HAP-1 (cell line): ENCODE data around the gene DGKG.

Source experiments
- DNase-seq, 2 experiments: peaks; one replicate each; pipeline ENCODE4 v3.0.0-alpha.2; 2016 to 2020; ENCODE audit warnings: low spot score in 2 of 2
- H3K27me3 ChIP-seq: fragments of 250-450 bp; sonication (Bioruptor Pico); 2 replicates; pipeline ENCODE4 v1.5.1; 2020; ENCODE audit warnings: low read depth, mild to moderate bottlenecking, moderate library complexity
- H3K36me3 ChIP-seq: fragments of 250-450 bp; sonication (Bioruptor Pico); replicated peaks from 2 replicates; pipeline ENCODE4 v1.5.1; 2020; ENCODE audit warnings: mild to moderate bottlenecking
- H3K4me1 ChIP-seq: fragments of 250-450 bp; sonication (Bioruptor Pico); 2 replicates; pipeline ENCODE4 v1.5.1; 2020; ENCODE audit warnings: mild to moderate bottlenecking
- H3K4me3 ChIP-seq: fragments of 250-450 bp; sonication (Bioruptor Pico); 2 replicates; pipeline ENCODE4 v1.5.1; 2020; ENCODE audit warnings: mild to moderate bottlenecking, moderate library complexity
- H3K9me3 ChIP-seq: fragments of 250-450 bp; sonication (Bioruptor Pico); 2 replicates; pipeline ENCODE4 v1.5.1; 2020; ENCODE audit warnings: mild to moderate bottlenecking, moderate library complexity
- in situ Hi-C: fragments of 300-500 bp; cut with MboI; formaldehyde crosslinking; loops from 3 replicates; pipeline ENCODE4 v1.14.3; 2020; ENCODE audit warnings: low sequenced_read_pairs, inconsistent platforms, mixed read lengths

Gene DGKG

DNA sequence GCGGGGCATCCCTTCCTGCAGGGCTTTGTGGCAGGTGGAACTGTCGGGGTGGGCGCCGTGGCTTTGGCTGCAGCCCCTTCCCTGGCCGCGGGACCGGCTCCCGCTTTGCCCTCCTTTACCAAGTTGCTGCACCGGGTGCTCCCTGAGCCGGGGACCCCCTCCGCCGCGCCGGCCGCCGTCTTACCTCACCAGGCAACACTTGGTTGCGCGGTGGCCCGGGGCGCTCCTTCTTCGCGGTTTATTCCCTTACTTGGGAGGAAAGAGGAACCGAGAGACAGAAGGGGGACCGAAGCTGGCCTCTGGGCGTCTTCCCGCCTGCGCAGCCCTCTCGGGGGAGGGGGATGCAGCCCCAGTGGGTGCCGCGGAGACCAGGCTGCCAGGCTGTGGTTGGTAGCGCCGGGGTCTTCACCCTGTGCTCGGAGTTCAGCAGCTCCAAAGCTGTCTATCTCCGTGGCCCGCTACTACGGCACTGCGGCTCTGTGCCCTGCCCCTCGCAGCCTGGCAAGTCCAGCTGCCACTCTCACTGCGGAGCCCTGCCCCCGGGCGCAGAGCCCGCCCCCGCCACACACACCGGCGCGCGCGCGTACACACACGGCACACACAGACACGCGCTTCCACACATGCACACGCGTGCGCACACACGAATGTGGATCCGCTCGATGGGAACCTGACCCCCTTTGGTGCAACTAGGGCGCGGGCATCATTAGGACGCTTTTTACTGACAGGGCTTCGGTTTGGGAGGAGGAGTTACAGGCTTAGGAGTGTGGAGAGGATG, at the start of gene DGKG:
DGKG (minus strand) TSS at position 473 of the 775 bp plus-strand sequence. CDS start 41,775 bp downstream, outside the sequence.
- H3K4me3 ChIP-seq, result no peak within 1 kb of the TSS
- H3K27me3 ChIP-seq, result peaks cover 54% of the 10 kb centered on the region
- no peaks in the 10 kb centered on the region for H3K36me3 ChIP-seq
- no peak for DNase-seq
- H3K4me1 ChIP-seq, result no peaks in the 10 kb centered on the region
- no peaks in the 10 kb centered on the region for H3K9me3 ChIP-seq
- in situ Hi-C loops, result no loop called here

DNA sequence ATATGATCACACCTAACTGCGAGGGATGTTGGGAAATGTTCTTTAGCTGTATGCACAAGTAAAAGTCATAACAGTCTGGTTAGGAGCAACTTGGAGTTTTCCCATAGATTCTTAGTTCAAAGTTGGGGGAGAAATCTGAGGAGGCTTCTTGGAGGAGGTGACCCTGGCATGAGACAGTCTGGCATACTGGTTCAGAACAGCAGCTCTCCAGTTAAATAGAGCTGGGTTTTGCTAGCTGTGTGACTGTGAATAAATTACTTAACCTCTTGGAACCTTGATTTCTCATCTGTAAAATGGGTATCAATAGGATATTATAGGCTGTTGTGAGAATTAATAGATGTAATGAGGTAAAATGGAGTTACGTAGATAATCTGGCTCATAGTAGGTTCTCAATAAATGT, 49.1 kb upstream of the DGKG start:
- in situ Hi-C loops, result no loop called here
- DNase-seq, result no peak

DNA sequence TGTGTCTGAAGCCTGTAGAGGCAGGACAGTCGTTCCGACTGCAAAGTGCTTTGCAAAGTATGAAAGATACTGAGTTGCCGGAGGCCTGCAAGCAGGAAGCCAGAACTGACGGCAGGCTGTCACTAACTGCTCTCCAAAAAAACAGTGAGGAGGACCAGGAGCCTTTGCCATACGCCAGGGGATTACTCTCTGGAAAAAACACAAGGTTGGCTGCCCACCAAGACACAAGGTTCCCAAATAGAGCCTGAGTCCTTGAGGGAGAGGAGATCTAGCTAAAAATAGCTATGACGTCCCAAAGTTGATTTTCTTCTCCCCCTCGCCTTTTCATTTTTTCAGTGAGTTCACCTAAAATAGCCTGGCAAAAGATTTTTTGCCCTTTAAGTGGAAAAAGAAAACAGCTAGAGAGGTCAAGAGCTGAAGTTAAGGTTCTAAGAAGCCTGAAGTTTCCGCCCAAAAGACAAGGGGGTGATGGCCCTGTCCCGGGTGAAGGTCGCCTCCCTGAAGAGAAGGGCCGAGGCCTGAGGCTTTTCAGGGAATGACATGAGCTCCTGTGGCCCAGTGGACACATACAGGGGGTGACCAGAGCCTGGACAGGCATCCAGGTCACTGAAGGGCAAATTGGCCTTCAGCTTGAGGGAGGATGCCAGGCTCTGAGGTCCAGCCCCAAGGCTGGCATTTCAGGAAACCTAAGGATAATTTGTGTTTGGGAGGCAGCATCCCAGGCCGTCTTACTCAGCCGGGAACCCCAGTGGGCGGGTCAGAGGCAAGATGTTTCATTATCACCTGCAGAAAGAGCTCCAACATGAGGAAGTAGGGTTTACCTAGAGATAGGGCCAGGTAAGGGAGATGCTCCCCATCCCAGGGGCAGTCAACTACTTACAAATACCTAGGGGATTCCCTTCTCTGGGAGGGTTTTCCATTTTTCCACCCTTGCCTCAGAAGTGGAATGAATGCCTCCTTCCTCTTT, 44.9 kb upstream of the DGKG start:
- Histone ChIP-seq H3K36me3 (no peaks in the 10 kb centered on the region), H3K4me3 (no peak overlapping the region), H3K9me3 (no peaks in the 10 kb centered on the region), H3K4me1 (no peaks in the 10 kb centered on the region), H3K27me3 (no peaks in the 10 kb centered on the region)
- DNase-seq, result no peak
- in situ Hi-C loops, result no loop called here

More for the DNA sequence above, 49.1 kb upstream of the DGKG start:
- peaks cover 7% of the 10 kb centered on the region; the same call in 1 of the 2 replicates for H3K4me1 ChIP-seq
- H3K4me3 ChIP-seq, result no peak overlapping the region
- no peaks in the 10 kb centered on the region for H3K9me3 ChIP-seq
- no peaks in the 10 kb centered on the region for H3K36me3 ChIP-seq
- H3K27me3 ChIP-seq, result peaks cover 7% of the 10 kb centered on the region; the same call in 1 of the 2 replicates

DNA sequence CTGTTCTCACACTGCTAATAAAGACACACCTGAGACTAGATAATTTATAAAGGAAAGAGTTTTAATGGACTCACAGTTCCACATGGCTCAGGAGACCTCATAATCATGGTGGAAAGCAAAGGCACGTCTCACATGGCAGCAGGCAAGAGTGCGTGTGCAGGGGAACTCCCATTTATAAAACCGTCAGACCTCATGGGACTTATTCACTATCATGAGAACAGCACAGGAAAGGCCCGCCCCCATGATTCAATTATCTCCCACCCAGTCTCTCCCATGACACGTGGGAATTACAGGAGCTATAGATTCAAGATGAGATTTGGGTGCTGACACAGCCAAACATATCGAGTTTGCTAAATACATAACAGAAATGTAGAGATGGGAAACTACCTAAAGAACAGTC, 39.5 kb upstream of the DGKG start:
- Histone ChIP-seq H3K4me1 (no peaks in the 10 kb centered on the region), H3K36me3 (no peaks in the 10 kb centered on the region), H3K4me3 (no peak overlapping the region), H3K9me3 (no peaks in the 10 kb centered on the region), H3K27me3 (peaks cover 2% of the 10 kb centered on the region; the same call in 1 of the 2 replicates)
- in situ Hi-C loops, result no loop called here
- DNase-seq, result no peak

DNA sequence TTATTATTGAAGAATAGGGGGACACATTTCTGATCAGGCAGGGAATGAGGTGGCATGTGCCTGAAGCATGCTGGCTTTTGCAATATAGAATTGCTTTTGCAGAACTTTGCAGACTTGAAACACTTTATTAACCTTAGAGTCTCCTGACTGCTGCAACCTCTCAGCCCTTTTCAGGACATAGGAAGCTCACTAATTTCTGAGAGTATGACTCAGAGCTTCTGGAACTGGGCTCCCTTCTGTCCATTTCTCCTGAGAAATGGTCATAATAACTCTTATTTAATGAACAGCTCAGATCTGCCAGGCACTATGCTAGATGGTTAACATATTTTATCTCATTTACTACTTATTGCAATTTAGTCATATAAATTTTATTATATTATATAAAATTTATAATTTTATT, 38.6 kb upstream of the DGKG start:
- no peaks in the 10 kb centered on the region for H3K4me1 ChIP-seq
- H3K27me3 ChIP-seq, result peaks cover 2% of the 10 kb centered on the region; the same call in 1 of the 2 replicates
- no peak for DNase-seq

DNA sequence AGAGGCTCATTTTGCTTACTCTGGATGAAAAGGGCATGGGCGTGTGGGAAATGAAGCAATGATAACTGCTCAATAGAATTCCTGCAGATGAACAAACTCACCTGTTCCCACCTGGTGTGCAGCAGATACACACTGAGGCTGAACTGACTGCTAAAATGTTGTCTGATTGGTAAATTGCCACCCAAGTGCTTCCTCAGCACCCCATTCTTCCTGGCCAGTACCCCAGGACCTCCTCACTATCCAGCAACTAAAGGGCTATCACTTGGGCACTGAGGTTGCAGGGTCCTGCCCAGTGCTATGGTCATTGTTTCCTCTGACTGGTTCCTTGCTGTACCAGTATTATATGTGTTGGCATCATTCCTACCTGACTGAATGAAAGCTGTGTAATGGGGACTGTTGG, 38.0 kb upstream of the DGKG start:
- in situ Hi-C loops, result no loop called here
- H3K36me3 ChIP-seq, result no peaks in the 10 kb centered on the region
- DNase-seq, result no peak
- H3K27me3 ChIP-seq, result peaks cover 2% of the 10 kb centered on the region; the same call in 1 of the 2 replicates
- H3K4me3 ChIP-seq, result no peak overlapping the region
- no peaks in the 10 kb centered on the region for H3K9me3 ChIP-seq
- no peaks in the 10 kb centered on the region for H3K4me1 ChIP-seq

More for the DNA sequence above, 38.6 kb upstream of the DGKG start:
- Histone ChIP-seq H3K4me3 (no peak overlapping the region), H3K36me3 (no peaks in the 10 kb centered on the region), H3K9me3 (no peaks in the 10 kb centered on the region)
- in situ Hi-C loops, result no loop called here

DNA sequence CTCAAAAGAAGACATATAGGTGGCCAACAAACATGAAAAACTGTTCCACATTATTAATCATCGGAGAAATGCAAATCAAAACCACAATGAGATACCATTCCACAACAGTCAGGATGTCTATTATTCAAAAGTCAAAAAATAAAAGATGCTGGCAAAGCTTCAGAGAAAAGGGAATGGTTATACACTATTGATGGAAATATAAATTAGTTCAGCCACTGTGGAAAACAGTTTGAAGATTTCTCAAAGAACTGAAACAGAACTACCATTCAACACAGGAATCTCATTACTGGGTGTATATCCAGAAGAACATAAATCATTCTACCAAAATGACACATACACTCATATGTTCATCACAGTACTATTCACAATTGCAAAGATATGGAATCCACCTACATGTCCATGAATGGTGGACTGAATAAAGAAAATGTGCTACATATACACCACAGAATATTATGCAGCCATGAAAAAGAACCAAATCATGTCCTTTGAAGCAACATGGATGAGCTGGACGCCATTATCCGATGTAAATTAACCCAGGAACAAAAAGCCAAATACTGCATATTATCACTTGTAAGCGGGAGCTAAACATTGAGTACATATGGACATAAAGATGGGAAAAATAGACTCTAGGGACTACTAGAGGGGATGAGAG, 32.7 kb upstream of the DGKG start:
- in situ Hi-C loops, result no loop called here
- Histone ChIP-seq H3K36me3 (no peaks in the 10 kb centered on the region), H3K27me3 (no peaks in the 10 kb centered on the region), H3K4me1 (no peaks in the 10 kb centered on the region), H3K4me3 (no peak overlapping the region), H3K9me3 (no peaks in the 10 kb centered on the region)
- no peak for DNase-seq

DNA sequence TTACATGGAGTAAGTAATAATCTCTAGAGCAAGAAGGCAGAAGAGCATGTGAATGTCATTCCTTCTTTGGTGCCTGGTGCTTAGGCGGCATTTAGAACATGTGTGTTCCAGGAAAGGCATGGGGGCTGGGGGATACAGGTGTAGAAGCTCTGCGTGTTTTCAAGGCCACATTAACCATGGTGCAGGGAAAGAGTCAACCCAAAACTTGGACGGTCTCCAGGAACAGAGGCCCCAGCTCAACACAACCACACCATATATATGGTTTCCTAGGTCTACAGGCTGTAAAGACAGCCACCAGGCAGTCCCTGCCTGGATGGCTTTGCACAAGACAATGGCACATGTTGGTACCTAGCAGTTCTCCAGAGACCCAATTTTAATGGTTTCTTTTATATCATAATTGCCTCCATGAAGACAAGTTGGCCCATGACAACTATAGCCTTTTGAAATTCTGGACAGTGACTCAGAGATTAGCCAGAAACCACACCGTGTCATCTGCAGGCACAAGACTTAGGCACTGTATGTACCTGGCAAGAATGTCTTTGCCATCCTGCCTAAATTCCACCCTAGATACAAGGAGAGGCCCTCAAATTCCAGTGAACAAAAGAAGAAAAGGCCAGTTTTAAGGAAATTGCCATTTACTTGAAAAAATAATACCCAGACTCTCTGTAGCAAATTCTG, 25.0 kb upstream of the DGKG start:
- no peak for DNase-seq
- Histone ChIP-seq H3K9me3 (no peaks in the 10 kb centered on the region), H3K4me1 (no peaks in the 10 kb centered on the region), H3K4me3 (no peak overlapping the region), H3K36me3 (no peaks in the 10 kb centered on the region), H3K27me3 (no peaks in the 10 kb centered on the region)
- in situ Hi-C loops, result no loop called here

DNA sequence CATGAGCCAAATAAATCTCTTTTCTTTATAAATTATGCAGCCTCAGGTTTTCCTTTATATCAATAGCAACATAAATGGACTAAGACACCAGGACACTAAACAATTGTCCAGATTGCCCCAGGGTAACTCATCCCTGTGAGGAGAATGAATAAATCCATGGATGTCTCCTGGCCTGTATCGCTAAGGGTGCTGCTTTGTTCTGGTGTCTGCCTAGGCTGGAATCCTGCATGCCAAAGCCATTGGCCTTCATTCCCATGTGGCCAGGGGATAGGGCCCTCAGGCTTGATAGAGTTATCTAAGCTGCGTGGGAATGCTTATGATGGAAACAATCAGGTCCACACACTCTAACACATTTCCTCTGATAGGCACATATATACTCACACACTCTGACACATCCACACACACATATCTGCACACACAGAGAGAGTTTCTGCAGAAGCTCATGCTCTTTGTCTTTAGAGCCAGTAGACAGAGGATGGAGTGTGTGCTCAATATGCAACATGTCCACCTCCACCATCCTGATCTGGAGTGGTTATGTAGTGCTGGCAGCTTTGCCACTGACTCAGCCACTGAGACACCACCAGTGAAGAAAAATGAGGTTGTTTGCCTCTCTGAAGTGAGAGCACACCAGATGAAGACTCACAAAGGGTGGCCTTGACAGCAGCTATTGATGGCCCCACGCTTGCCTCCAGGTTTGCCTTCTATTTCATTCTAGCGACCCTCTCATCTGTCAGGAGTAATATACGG, 24.0 kb upstream of the DGKG start:
- Histone ChIP-seq H3K36me3 (no peaks in the 10 kb centered on the region), H3K9me3 (no peaks in the 10 kb centered on the region), H3K4me1 (no peaks in the 10 kb centered on the region), H3K4me3 (no peak overlapping the region), H3K27me3 (no peaks in the 10 kb centered on the region)
- no peak for DNase-seq
- in situ Hi-C loops, result no loop called here

DNA sequence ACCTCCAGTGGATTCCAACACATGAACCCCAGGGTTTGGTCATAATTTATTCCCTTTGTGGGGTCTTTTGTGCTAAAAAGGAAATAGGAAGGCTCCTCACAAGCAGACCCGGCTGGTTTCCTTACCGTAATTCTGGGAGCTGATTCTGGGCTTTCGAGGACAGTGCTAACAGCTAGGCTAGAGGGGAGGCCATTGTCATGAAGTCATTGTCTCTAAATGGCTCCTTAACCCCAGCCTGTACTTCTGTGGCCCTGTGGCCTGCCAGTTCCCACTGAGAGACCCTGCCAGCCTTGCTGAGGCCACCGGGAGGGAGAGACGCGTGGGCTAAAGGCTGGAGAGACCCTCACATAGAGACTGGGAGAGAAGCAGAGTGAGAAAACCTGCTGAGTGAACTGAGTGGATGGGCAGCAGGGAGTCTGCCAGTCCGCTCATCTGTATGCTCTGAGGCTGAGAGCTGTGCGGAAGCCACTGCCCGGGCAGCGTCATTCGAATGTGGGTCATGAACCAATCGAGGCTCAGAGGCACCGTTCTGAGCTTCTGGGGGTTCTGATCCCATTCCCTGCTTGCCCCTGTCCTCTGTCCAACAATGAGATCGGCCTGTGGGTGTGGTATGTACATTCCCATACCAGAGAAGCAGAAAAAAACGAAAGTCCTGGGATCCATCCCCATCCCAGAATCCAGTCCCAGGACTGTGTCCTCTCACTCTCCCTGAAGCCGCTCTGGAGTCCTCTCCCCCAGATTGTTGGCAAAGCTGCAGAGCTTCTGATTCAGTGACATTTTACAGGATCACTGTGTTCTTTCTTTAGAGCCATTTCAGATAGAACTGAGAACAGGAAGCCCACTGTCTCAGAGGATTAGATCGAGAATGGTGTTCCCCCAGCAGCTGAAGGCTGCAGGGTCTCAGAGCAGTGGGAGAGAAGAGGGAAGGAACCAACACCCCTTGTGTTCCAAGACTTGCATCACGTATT, 21.3 kb upstream of the DGKG start:
- Histone ChIP-seq H3K4me3 (no peak overlapping the region), H3K27me3 (no peaks in the 10 kb centered on the region), H3K36me3 (no peaks in the 10 kb centered on the region), H3K4me1 (no peaks in the 10 kb centered on the region), H3K9me3 (no peaks in the 10 kb centered on the region)
- in situ Hi-C loops, result no loop called here
- no peak for DNase-seq

DNA sequence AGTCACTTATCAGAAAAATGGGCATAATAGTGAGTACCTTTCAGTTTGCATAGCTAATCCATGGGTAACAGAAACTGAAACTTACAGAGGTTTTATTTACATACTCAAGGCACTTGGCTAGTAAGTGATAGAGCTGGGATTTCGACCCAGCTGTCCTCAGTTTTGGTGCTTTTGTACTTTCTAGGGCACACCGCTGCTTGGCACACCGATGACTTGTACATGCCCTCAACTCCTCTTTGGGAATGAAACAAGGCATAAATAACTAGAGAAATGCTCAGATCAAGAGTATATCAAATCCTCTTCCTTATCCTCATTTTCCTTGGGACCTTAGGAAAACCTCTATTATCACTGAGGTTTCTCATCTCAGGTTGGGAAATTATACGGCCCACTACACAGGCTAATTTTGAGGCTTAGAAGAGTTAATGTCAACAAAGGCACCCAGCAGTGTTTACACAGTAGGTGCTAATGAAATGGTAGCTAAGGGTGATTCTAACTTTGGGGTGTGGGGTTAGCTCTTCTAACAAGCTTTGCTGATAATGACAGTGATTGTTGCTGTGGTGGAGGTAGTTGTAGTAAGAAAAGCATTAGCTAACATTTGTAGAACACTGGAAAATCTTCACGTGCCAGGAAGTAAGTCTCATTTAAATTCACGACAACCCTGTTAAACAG, 20.3 kb upstream of the DGKG start:
- Histone ChIP-seq H3K36me3 (no peaks in the 10 kb centered on the region), H3K27me3 (no peaks in the 10 kb centered on the region), H3K9me3 (no peaks in the 10 kb centered on the region), H3K4me3 (no peak overlapping the region), H3K4me1 (no peaks in the 10 kb centered on the region)
- DNase-seq, result no peak
- in situ Hi-C loops, result no loop called here
